GM21717 (cell line): ENCODE results near the gene FAM227B.
"Not testable (repeated sequence)": the region's sequence is repeated elsewhere in the genome, so short reads cannot be mapped to it uniquely, and the experiment has no call there.

Experiments
- ATAC-seq: cut with Tn5 transposase; IDR thresholded peaks from one replicate; pipeline ENCODE4 v1.9.1; 2021; ENCODE audit warnings: mild to moderate bottlenecking, moderate library complexity; ENCODE audit not compliant: unreplicated experiment

Gene FAM227B

DNA sequence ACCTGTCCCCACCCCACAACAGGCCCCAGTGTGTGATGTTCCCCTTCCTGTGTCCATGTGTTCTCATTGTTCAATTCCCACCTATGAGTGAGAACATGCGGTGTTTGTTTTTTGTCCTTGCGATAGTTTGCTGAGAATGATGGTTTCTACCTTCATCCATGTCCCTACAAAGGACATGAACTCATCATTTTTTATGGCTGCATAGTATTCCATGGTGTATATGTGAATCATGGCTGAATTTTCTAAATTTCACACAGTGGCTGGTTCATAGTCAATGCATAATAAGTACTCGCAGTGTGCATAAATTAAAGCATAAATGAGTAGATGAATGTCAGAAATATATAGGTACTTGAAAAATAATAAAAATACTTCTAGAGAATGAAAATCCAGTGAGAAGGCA is 8.4 kb downstream of the FAM227B start:
- not testable (repeated sequence) for ATAC-seq

DNA sequence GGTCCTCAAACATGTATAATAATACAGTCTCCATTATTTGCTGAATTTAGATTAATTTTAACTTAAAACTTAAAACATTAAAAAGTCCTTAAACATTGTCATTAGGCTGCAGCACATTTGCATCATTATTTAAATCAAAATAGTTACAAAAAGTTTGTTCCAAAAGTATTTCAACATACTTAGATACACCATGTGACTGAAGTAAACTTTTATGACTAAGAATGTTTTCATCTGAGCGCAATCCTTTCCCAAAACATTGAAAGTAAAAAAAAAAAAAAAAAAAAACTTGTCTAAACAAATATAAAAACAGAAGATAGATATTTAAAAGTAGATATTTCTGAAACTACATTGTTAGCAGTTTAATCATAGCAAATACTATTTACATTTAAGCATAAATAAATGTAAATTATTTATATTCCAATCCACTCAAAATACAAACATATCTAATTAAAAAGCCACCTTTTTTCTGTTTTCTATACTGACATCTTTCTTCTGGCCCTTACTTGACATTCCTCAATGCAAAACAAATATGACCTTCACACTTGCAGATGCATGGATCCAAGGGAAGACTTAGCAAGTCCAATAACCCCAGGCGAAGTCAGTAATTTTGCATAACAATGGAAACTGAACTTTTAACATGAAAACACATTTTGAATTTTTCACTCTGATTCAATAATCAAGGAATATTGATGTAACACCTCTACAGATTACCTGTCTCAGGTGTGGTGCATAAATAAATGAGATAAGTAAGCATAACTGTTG is 10.3 kb downstream of the FAM227B start:
- no peak for ATAC-seq

DNA sequence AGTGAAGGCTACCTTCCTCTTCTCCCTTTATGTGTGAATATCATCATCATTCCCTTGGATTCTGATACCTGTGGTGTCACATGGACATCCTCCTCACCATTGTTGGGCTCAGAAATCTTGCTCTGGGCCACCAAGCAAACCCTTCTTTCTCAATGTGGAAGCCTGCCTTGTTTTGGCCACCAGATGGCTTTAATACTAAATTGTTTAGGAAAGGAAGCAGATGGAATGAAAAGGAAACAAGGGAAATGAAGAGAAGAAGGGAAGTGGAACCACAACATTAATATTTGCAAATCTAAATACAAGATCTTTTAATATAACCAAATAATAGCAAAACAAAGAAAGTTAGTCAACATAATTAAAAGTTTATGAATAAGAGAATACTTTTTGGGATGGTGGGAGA is 14.0 kb downstream of the FAM227B start:
- ATAC-seq: no peak

DNA sequence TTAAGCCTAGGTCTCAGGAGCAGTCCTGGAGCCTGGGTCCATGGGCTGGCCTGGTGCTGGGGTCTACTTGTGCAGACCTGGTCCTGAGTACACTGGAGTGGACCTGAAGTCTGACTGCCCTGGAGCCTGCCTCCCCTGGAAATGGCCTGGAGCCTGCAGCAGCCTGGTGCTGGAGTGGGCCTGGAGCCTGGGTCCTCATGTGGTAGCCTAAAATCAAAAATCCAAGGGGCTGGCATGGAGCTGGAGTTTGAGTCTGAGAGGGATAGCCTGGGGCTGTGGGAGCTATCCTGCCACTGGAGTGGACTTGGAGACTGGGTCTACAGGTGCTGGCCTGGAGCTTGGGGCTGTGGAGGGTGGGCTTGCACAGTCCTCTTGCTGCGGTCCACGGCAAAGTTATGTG is 15.0 kb downstream of the FAM227B start:
- ATAC-seq: no peak

DNA sequence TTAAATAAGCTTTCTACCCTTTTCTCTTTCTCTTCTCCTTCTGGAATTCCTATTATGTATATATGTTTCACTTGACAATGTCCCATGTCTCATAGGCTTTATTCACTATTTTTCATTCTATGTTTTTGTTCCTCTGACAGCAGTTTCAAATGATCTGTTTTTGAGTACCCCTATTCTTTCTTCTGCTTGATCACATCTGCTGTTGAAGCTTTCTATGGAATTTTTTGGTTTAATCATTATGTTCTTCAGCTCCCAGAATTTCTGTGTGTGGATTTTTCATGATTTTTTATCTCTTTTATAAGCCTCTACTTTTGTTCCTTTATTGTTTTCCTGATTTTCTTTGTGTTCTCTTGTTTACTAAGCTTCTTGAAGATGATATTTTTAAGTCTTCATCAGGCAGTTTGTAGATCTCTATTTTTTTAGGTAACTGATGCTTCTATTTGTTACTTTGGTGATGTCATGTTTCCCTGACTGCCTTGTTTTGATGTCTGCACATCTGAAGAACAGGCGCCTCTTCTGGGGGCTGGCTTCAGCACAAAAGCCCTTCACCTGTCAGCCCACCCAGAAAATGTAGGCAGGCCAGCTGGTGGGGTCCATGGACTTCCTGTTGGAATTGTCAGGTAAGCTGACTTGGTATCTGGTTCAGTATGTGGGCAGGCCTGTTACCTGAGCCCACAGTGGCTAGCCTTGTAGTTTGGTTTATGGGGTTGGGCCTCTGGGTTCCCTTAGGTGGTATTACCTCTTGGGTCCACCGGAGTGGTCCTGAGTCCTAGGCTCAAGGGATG is 15.8 kb downstream of the FAM227B start:
- no peak for ATAC-seq

DNA sequence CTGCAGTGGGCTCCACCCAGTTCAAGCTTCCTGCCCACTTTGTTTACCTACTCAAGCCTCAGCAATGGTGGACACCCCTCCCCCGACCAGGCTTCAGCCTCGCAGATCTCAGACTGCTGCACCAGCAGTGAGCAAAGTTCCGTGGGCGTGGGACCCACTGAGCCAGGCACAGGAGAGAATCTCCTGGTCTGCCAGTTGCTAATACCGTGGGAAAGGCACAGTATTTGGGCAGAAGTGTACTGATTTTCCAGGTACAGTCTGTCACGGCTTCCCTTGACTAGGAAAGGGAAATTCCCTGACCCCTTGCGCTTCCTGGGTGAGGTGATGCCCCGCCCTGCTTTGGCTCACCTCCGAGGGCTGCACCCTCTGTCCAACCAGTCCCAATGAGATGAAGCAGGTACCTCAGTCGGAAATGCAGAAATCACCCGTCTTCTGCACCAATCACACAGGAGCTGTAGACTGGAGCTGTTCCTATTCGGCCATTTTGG is 27.7 kb downstream of the FAM227B start:
- not testable (repeated sequence) for ATAC-seq

DNA sequence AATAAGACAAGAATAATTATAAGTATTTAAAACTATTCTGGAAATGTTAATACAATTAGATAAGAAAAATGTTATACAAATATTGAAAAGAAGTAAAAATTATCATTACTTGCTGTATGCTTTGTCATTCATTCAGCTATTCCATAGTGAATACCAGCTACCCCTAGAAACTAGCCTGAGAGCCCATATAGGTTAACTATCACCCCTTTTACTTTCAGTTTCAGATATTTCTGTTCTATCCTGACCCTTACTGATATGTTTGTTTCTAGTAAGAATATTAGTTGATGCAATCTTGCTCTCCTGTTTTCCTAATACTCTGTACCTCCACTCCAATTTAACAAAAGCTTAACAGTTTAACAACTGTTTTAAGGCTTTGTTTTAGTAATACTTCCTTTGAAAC is 31.6 kb downstream of the FAM227B start:
- ATAC-seq: peak; percentile 86

DNA sequence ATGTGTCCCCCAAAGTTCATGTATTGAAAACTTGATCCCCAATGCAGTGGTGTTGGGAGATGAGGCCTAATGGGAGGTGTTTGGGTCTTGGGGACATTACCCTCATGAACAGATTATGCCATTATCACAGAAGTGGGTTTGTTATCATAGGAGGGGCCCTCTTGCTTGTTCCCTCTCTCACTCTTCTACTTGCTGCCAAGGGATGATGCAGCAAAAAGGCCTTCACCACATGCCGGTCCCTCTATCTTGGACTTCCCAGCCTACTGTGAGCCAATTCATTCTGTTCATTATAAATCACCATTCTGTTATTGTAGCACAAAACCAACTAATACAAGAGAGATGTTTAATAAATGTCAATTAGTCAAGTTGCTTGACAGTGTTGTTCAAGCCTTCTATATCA is 47.2 kb downstream of the FAM227B start:
- no peak for ATAC-seq

DNA sequence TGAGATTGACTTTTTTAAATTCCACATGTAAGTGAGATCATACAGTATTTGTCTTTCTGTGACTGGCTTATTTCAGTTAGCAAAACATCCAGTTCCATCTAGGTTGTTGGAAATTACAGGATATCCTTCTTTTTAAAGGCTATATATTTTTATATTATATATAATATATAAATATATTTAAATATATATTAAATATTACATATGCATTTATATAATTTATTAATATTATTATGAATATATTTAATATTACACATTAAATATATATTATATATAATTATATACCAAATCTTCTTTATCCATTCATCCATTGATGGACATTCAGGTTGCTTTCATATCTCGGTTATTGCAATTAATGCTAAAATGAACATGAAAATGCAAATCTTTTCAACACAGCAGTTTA is 49.9 kb downstream of the FAM227B start:
- no peak for ATAC-seq

DNA sequence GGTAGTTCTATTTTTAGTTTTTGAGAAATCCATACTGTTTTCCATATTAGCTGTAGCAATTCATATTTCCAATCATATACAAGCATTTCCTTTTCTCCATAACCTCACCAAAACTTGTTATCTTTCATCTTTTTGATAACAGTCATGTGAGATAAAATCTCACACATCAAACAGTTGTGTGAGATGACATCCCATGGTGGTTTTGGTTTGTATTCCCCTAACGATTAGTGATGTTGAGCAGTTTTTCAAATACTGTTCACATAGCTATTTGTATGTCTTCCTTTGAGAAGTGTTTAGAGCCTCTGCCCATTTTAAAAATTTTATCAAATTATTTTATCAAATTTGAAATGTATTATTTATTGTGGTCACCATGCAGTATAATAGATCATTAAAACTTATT is 50.4 kb downstream of the FAM227B start:
- no peak for ATAC-seq

DNA sequence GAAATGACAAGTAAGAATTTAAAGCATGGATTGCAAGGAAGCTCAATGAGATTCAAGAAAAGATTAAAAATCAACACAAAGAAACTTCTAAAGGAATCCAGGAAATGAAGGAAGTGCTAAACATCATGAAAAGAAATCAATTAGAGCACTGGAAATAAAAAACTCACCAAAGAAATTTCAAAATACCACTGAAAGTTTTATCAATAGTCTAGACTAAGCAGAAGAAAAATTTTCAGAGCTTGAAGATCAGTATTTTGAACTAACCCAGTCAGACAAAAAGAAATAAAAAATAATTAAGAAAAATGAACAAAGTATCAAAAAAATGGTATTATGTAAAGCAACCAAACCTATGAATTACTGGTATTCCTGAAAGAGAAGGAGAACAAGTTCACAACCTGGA is 60.6 kb downstream of the FAM227B start:
- ATAC-seq: no peak

DNA sequence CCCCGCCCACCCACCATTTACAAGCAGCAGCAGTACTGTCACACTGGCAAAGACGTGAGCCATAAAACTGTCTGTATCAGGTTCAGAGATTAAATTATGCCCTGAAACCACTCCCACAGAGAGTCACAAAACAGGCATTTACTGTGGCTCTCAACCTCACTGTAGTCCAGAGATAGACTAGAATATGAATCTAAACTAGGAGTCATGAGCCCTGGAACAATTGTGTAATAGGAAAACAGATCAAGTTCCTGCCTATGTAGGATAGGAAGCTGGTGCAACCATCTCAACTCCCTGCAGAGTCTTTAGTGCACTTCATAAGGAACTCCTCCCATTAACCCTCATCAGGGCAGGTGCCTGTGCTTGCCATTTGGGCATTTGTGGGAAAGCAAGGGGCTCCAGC is 61.7 kb downstream of the FAM227B start:
- no peak for ATAC-seq

DNA sequence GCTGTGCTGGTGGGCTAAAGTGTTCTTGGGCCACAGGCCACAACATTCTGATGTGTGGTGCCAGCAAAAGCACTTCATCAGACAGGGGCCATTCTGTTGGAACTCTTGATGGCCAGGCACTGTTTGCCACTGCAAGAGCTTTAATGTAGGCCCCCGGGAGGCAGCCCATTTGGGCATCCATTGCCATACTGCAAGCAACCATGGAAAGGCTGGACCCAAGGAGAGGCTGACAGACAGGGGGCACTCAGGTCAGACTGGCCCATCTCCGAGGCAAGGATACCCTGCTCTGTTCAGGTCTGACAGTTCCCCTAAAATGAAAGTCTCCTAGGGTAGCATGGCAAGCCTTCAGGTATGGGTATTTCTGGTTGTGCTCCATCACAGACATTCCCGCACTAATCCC is 64.2 kb downstream of the FAM227B start:
- no peak for ATAC-seq

DNA sequence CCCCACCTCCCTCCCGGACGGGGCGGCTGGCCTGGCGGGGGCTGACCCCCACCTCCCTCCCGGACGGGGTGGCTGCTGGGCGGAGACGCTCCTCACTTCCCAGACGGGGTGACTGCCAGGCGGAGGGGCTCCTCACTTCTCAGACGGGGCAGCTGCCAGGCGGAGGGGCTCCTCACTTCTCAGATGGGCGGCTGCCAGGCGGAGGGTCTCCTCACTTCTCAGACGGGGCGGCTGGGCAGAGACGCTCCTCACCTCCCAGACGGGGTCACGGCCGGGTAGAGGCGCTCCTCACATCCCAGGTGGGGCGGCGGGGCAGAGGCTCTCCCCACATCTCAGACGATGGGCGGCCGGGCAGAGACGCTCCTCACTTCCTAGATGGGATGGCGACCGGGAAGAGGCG is 70.3 kb downstream of the FAM227B start:
- not testable (repeated sequence) for ATAC-seq

DNA sequence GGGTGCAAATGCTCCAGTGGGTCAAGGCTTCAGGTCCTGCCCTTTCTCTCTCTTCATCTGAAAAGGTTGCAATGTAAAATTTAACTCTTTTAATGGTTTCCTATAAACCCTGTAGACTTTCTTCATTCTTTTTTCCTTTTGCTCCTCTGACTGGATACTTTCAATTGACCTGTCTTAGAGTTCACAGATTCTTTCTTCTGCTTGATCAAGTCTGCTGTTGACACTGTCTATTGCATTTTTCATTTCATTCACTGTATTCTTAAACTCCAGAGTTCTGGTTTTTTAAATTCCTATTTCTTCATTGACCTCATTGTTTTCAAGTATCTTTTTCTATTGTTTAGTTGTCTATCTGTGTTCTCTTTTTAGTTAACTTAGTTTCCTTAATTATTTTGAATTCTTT is 82.1 kb downstream of the FAM227B start:
- no peak for ATAC-seq

DNA sequence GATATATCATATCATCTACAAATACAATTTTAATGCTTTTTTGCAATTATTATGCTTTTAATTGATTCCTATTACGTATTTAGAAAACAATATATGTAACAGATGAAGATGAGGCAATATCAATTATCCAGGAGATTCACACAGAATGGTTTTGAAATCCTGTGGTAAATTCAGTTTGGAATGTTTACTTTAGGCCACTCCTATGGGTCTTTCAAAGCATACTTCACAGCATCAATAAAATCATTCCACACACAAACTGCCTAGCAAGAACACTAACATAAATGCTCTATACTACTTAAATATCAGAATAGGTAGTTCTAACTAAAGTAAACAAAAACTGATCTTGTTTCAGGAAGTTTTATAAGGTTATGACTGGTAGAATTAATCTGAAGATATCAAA is 90.5 kb downstream of the FAM227B start:
- no peak for ATAC-seq

DNA sequence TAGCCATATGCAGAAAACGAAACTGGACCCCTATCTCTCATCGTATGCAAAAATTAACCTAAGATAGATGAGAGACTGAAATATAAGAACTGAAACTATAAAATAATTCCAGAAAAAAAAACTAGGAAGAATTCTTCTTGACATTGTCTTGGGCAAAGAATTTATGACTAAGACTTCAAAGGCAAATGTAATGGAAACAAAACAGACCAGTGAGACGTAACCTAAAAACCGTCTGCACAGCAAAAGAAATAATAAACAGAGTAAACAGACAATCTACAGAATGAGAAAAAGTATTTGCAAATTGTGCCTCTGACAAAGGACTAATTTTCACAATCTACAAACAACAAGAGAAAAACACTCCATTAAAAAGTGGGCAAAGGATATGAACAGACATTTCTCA is 92.3 kb downstream of the FAM227B start:
- ATAC-seq: no peak

DNA sequence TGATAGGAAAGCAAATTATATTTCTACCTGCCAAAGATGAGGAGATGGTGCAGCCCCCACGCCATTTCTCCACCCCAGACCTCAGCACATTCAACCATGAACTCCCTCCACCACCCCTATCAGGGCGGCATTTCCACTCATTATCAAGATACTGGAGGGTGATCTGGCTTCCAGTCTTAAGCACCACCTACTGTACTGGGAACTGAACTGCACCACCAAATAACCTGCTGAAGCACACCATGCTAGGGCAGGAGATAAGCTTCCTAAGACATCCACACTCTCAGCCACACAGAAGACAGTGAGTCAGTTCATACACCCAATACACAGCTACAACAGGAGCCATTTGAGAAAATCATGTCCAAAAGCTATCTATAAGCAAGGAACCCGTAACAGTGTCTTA is 98.8 kb downstream of the FAM227B start:
- ATAC-seq: no peak

DNA sequence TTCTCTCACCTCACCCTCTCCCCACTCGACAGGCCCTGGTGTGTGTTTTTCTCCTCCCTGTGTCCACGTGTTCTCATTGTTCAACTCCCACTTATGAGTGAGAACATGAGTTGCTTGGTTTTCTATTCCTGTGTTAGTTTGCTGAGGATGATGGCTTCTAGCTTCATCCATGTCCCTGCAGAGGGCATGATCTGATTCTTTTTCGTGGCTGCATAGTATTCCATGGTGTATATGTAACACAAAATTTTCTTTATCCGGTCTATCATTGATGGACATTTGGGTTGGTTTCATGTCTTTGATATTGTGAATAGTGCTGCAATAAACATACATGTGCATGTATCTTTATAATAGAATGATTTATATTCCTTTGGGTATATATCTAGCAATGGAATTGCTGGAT is 107.9 kb downstream of the FAM227B start:
- ATAC-seq: not testable (repeated sequence)

DNA sequence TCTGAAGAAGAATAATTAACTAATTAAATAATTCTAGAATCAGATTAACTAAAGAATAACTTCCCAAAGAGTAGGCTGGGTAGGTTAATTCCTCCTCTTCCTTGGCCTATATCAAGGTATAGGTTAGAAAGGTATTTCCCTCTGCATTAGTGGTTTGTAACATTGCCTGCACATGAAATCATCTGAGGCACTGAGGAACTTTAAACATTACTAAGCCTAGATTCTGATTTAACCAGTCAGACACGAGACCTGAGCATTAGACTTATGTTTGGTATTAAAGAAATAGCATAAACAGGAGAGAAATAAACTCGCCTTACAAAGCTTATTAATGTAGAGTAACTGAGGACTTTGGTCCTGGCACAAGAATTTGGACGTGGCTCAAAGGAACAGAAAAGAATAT is 113.4 kb downstream of the FAM227B start:
- ATAC-seq: no peak

DNA sequence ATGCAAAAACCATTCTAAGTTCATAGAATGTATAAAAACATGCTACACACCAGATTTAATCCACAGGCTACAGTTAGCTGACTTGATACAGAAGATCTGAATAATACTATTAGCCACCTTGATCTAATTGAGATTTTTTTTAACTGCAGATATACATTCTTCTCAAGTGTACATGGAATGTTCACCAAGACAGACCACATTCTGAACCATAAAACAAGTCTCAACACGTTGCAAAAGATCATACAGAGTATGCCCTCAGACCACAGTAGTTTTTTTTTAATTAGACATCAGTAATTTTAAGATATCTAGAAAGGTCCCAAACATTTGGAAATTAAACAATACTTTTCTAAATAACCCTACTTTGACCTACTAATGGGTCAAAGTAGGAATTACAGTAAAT is 114.3 kb downstream of the FAM227B start:
- ATAC-seq: no peak

DNA sequence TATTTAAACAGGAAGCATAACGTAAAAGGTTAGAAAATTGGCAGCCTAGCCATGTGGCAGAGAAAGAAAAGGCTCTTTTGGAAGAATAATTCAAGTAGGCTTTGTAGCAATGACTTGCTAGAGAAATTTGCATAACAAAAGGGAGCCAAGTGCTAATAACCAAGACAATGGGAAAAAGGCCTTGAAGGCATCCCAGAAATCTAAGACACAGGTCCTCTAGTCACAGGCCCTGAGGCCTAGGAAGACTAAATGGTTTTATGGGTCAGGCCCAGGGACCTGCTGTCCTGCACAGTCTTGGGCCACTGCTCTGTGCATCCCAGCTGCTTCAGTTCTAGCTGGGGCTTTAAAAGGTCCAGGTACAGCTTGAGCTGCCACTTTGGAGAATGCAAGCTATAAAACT is 119.0 kb downstream of the FAM227B start:
- ATAC-seq: no peak
